Mesenchymal stem cell (in vitro differentiated cells and primary cell): ENCODE measurements around the gene EFCAB9.
A peak's percentile ranks its signal among the peaks of the same experiment; 100 is the strongest.

Source experiments
- DNase-seq: peaks from one replicate; pipeline ENCODE4 v3.0.0-alpha.2; 2013
- H2AFZ ChIP-seq: one replicate; pipeline ENCODE4 v1.6.1; 2013; ENCODE audit warnings: low read depth, mild to moderate bottlenecking, control low read depth, inconsistent platforms, low read length, moderate library complexity
- H2AK5ac ChIP-seq: 2 replicates; pipeline ENCODE4 v1.6.1; 2013; ENCODE audit warnings: low read length, moderate library complexity, mild to moderate bottlenecking, inconsistent platforms; ENCODE audit not compliant: severe bottlenecking
- H2BK120ac ChIP-seq: one replicate; pipeline ENCODE4 v1.6.1; 2013; ENCODE audit warnings: low read depth, mild to moderate bottlenecking, inconsistent platforms, low read length, moderate library complexity
- H2BK12ac ChIP-seq, 2 experiments: one replicate each; pipeline ENCODE4 v1.6.1; 2013; ENCODE audit warnings: inconsistent platforms in 2 of 2, low read length in 2 of 2, mild to moderate bottlenecking in 2 of 2, moderate library complexity in 2 of 2, control low read depth in 1 of 2
- H2BK15ac ChIP-seq: one replicate; pipeline ENCODE4 v1.6.1; 2013; ENCODE audit warnings: mild to moderate bottlenecking, low read depth, inconsistent platforms; ENCODE audit not compliant: poor library complexity, severe bottlenecking
- H2BK5ac ChIP-seq: 2 replicates; pipeline ENCODE4 v1.6.1; 2013; ENCODE audit warnings: low read depth, mild to moderate bottlenecking, low read length, control low read depth, inconsistent platforms; ENCODE audit not compliant: poor library complexity, severe bottlenecking
- H3K14ac ChIP-seq, 2 experiments: one replicate each; pipeline ENCODE4 v1.6.1; 2013; ENCODE audit warnings: inconsistent platforms in 2 of 2, low read length in 2 of 2, control low read depth in 1 of 2, mild to moderate bottlenecking in 1 of 2, moderate library complexity in 1 of 2
- H3K18ac ChIP-seq, 2 experiments: one replicate each; pipeline ENCODE4 v1.6.1; 2013; ENCODE audit warnings: inconsistent platforms in 2 of 2, low read length in 2 of 2, control low read depth in 1 of 2, low read depth in 1 of 2, mild to moderate bottlenecking in 1 of 2
- H3K23ac ChIP-seq, 2 experiments: one replicate each; pipeline ENCODE4 v1.6.1; 2013; ENCODE audit warnings: inconsistent platforms in 2 of 2, low read length in 2 of 2, mild to moderate bottlenecking in 2 of 2, moderate library complexity in 2 of 2, control low read depth in 1 of 2
- H3K27ac ChIP-seq: 2 replicates; pipeline ENCODE4 v1.5.1; 2013; ENCODE audit warnings: mild to moderate bottlenecking, moderate library complexity, low read length, control low read depth, inconsistent platforms; ENCODE audit not compliant: poor library complexity, severe bottlenecking
- H3K27me3 ChIP-seq, 2 experiments: 2 replicates each; pipeline versions ENCODE4 v1.6.1 to v1.7.0; 2013; ENCODE audit warnings: low read length in 2 of 2, mild to moderate bottlenecking in 2 of 2, moderate library complexity in 2 of 2, control low read depth in 1 of 2, inconsistent platforms in 1 of 2; ENCODE audit not compliant: control insufficient read depth in 1 of 2, insufficient read depth in 1 of 2
- H3K36me3 ChIP-seq, 2 experiments: 2 replicates each; pipeline versions ENCODE4 v1.6.1 to v1.7.0; 2013; ENCODE audit warnings: low read length in 2 of 2, control low read depth in 1 of 2, inconsistent platforms in 1 of 2, low read depth in 1 of 2, mild to moderate bottlenecking in 1 of 2; ENCODE audit not compliant: insufficient read depth in 2 of 2, control insufficient read depth in 1 of 2
- H3K4ac ChIP-seq, 2 experiments: one replicate each; pipeline ENCODE4 v1.6.1; 2013; ENCODE audit warnings: inconsistent platforms in 2 of 2, low read length in 2 of 2, mild to moderate bottlenecking in 2 of 2, moderate library complexity in 2 of 2, control low read depth in 1 of 2, low read depth in 1 of 2
- H3K4me1 ChIP-seq: 2 replicates; pipeline ENCODE4 v1.6.1; 2013; ENCODE audit warnings: low read depth, low read length, control low read depth; ENCODE audit not compliant: control insufficient read depth, insufficient read depth
- H3K4me2 ChIP-seq: 2 replicates; pipeline ENCODE4 v1.6.1; 2013; ENCODE audit warnings: low read length, mild to moderate bottlenecking, inconsistent platforms; ENCODE audit not compliant: poor library complexity, severe bottlenecking
- H3K4me3 ChIP-seq, 2 experiments: 2 replicates each; pipeline versions ENCODE4 v1.5.1 to v1.7.0; 2013; ENCODE audit warnings: low read length in 2 of 2, mild to moderate bottlenecking in 2 of 2, control low read depth in 1 of 2, low read depth in 1 of 2; ENCODE audit not compliant: insufficient read depth in 1 of 2
- H3K79me1 ChIP-seq: replicated peaks from 2 replicates; pipeline ENCODE4 v1.6.1; 2013; ENCODE audit warnings: mild to moderate bottlenecking, control low read depth, low read length, inconsistent platforms; ENCODE audit not compliant: poor library complexity, severe bottlenecking
- H3K9ac ChIP-seq: 2 replicates; pipeline ENCODE4 v1.7.0; 2013; ENCODE audit warnings: mild to moderate bottlenecking, low read length, moderate library complexity
- H3K9me3 ChIP-seq: 2 replicates; pipeline ENCODE4 v1.7.0; 2013; ENCODE audit warnings: mild to moderate bottlenecking, low read length; ENCODE audit not compliant: control insufficient read depth
- H4K8ac ChIP-seq: one replicate; pipeline ENCODE4 v1.6.1; 2013; ENCODE audit warnings: inconsistent platforms, mild to moderate bottlenecking, low read length, moderate library complexity
- H4K91ac ChIP-seq: one replicate; pipeline ENCODE4 v1.6.1; 2013; ENCODE audit warnings: mild to moderate bottlenecking, low read length, inconsistent platforms
- WGBS: methylation state at CpG from one replicate; pipeline ENCODE4 v1.1.7; 2013; ENCODE audit warnings: mixed read lengths; 5-methylcytosine and 5-hydroxymethylcytosine counted together

EFCAB9 gene

GRCh38 chr5:172235827-172236736, 42.1 kb downstream of the EFCAB9 start:
- WGBS, result 91% methylated on average over 1 of the region's 3 CpGs
- Histone ChIP-seq H3K27me3 (no peaks in the 10 kb centered on the region), H2BK120ac (no peak overlapping the region), H3K36me3 (peaks cover 5 to 28% of the 10 kb centered on the region in 2 experiments), H3K4me1 (peaks cover 1% of the 10 kb centered on the region), H3K23ac (no peak overlapping the region), H3K79me1 (peaks cover 9% of the 10 kb centered on the region), H4K8ac (no peak overlapping the region), H3K4me3 (no peak overlapping the region), H3K14ac (no peak overlapping the region), H3K4ac (no peak overlapping the region), H2AFZ (no peak overlapping the region), H2AK5ac (no peak overlapping the region), H2BK12ac (no peak overlapping the region), H3K27ac (no peak overlapping the region), H3K9ac (no peak overlapping the region), H2BK5ac (no peak overlapping the region), H3K18ac (no peak overlapping the region), H4K91ac (no peak overlapping the region), H3K4me2 (no peak overlapping the region), H3K9me3 (no peaks in the 10 kb centered on the region), H2BK15ac (no peak overlapping the region)
- DNase-seq, result no peak

GRCh38 chr5:172238334-172238733, 44.4 kb downstream of the EFCAB9 start:
- H3K27ac ChIP-seq, result no peak overlapping the region
- H2BK5ac ChIP-seq, result no peak overlapping the region
- no peak for DNase-seq
- no peaks in the 10 kb centered on the region for H3K9me3 ChIP-seq
- no peak overlapping the region for H4K8ac ChIP-seq
- H3K4me1 ChIP-seq, result peaks cover 1% of the 10 kb centered on the region
- H2BK15ac ChIP-seq, result no peak overlapping the region
- no peak overlapping the region for H2BK120ac ChIP-seq
- peaks cover 0 to 8% of the 10 kb centered on the region in 2 experiments for H3K36me3 ChIP-seq
- H3K4me2 ChIP-seq, result no peak overlapping the region
- no peak overlapping the region for H3K4me3 ChIP-seq
- no peak overlapping the region for H3K4ac ChIP-seq
- H3K14ac ChIP-seq, result no peak overlapping the region
- WGBS, result 57% methylated on average over 1 of the region's 1 CpG
- H3K9ac ChIP-seq, result no peak overlapping the region
- no peak overlapping the region for H3K18ac ChIP-seq
- no peaks in the 10 kb centered on the region for H3K27me3 ChIP-seq
- H2AFZ ChIP-seq, result no peak overlapping the region
- no peak overlapping the region for H3K23ac ChIP-seq
- H2BK12ac ChIP-seq, result no peak overlapping the region
- no peak overlapping the region for H2AK5ac ChIP-seq
- H3K79me1 ChIP-seq, result peaks cover 10% of the 10 kb centered on the region
- no peak overlapping the region for H4K91ac ChIP-seq

- Histone ChIP-seq H3K36me3 (no peaks in the 10 kb centered on the region), H2BK15ac (no peak overlapping the region), H3K79me1 (peaks cover 14% of the 10 kb centered on the region), H2AFZ (no peak overlapping the region), H3K9ac (no peak overlapping the region), H2BK5ac (no peak overlapping the region), H3K23ac (no peak overlapping the region), H2BK120ac (no peak overlapping the region), H2BK12ac (no peak overlapping the region), H3K4me2 (no peak overlapping the region), H4K8ac (no peak overlapping the region), H2AK5ac (no peak overlapping the region), H3K14ac (no peak overlapping the region), H3K4ac (no peak overlapping the region), H3K4me1 (no peaks in the 10 kb centered on the region), H3K27ac (no peak overlapping the region), H3K9me3 (no peaks in the 10 kb centered on the region), H4K91ac (no peak overlapping the region), H3K27me3 (no peaks in the 10 kb centered on the region), H3K4me3 (no peak overlapping the region), H3K18ac (no peak overlapping the region)
- DNase-seq, result no peak
- WGBS, result 100% methylated on average over 2 of the region's 3 CpGs
These were observed 49.3 kb downstream of the EFCAB9 start for GRCh38 chr5:172243302-172243701.

- H2AK5ac ChIP-seq, result no peak overlapping the region
- peak overlapping the region; percentile 53 for H3K9ac ChIP-seq
- H3K4ac ChIP-seq, result no peak overlapping the region
- no peak overlapping the region for H3K18ac ChIP-seq
- no peak overlapping the region for H3K27ac ChIP-seq
- H3K9me3 ChIP-seq, result no peaks in the 10 kb centered on the region
- no peak overlapping the region for H3K14ac ChIP-seq
- no peak overlapping the region for H4K8ac ChIP-seq
- H3K4me1 ChIP-seq, result peaks cover 2% of the 10 kb centered on the region
- H3K36me3 ChIP-seq, result peaks cover 0 to 2% of the 10 kb centered on the region in 2 experiments
- H3K4me3 ChIP-seq, result no peak overlapping the region
- no peak overlapping the region for H2AFZ ChIP-seq
- 92% methylated on average over 1 of the region's 2 CpGs for WGBS
- no peak overlapping the region for H2BK15ac ChIP-seq
- no peak overlapping the region for H3K4me2 ChIP-seq
- no peak overlapping the region for H4K91ac ChIP-seq
- H3K23ac ChIP-seq, result no peak overlapping the region
- no peak overlapping the region for H2BK12ac ChIP-seq
- no peaks in the 10 kb centered on the region for H3K27me3 ChIP-seq
- H2BK120ac ChIP-seq, result no peak overlapping the region
- no peak overlapping the region for H2BK5ac ChIP-seq
- DNase-seq, result no peak
- peaks cover 17% of the 10 kb centered on the region for H3K79me1 ChIP-seq
These were observed 51.1 kb downstream of the EFCAB9 start for GRCh38 chr5:172245046-172245445.
